ENCODE measurements around the gene COMMD1. TPM values are rescaled to one million over a fixed set of nuclear protein-coding genes. Genes with fewer than 3 reads are reported as not detected.

Gene COMMD1
- total RNA-seq, 1 donor from 2014 or later: 36.1 TPM

GRCh38 chr2:61920548-61920947, 15.1 kb downstream of the COMMD1 start:
- no peaks in the 10 kb centered on the region for H3K27me3 Mint-ChIP-seq (ENCODE audit: low read depth)
- peaks cover 5% of the 10 kb centered on the region for H3K36me3 Mint-ChIP-seq
- H3K27ac Mint-ChIP-seq: peak overlapping the region; percentile 51
- DNase-seq (ENCODE audit: low spot score in 2 of 2, unreplicated experiment in 2 of 2): no peak
- TF ChIP-seq CTCF (IDR thresholded peaks at IDR 0.05; ENCODE audit: unreplicated experiment): no peak
- no peaks in the 10 kb centered on the region for H3K9me3 Mint-ChIP-seq
- no peak overlapping the region for H3K4me3 Mint-ChIP-seq
- peaks cover 13% of the 10 kb centered on the region for H3K4me1 Mint-ChIP-seq

- Mint-ChIP-seq H3K4me3 (no peak overlapping the region), H3K36me3 (peaks cover 7% of the 10 kb centered on the region), H3K4me1 (peaks cover 13% of the 10 kb centered on the region), H3K27me3 (ENCODE audit: low read depth) (no peaks in the 10 kb centered on the region), H3K27ac (peak overlapping the region; percentile 56), H3K9me3 (no peaks in the 10 kb centered on the region)
- DNase-seq (ENCODE audit: low spot score in 2 of 2, unreplicated experiment in 2 of 2): no peak
- TF ChIP-seq CTCF (IDR thresholded peaks at IDR 0.05; ENCODE audit: unreplicated experiment): no peak
Measured at GRCh38 chr2:61922714-61923113, 17.2 kb downstream of the COMMD1 start.

GRCh38 chr2:61924895-61925663, 19.6 kb downstream of the COMMD1 start:
- H3K4me3 Mint-ChIP-seq: no peak overlapping the region
- peaks cover 16% of the 10 kb centered on the region for H3K4me1 Mint-ChIP-seq
- peaks cover 7% of the 10 kb centered on the region for H3K36me3 Mint-ChIP-seq
- H3K27me3 Mint-ChIP-seq (ENCODE audit: low read depth): no peaks in the 10 kb centered on the region
- no peak for DNase-seq (ENCODE audit: low spot score in 2 of 2, unreplicated experiment in 2 of 2)
- no peaks in the 10 kb centered on the region for H3K9me3 Mint-ChIP-seq
- TF ChIP-seq CTCF (IDR thresholded peaks at IDR 0.05; ENCODE audit: unreplicated experiment): no peak
- H3K27ac Mint-ChIP-seq: no peak overlapping the region

GRCh38 chr2:61926531-61927477, 21.3 kb downstream of the COMMD1 start:
- no peak for DNase-seq (ENCODE audit: low spot score in 2 of 2, unreplicated experiment in 2 of 2)
- TF ChIP-seq CTCF (IDR thresholded peaks at IDR 0.05; ENCODE audit: unreplicated experiment): no peak
- no peak overlapping the region for H3K27ac Mint-ChIP-seq
- H3K4me3 Mint-ChIP-seq: no peak overlapping the region
- peaks cover 10% of the 10 kb centered on the region for H3K36me3 Mint-ChIP-seq
- peaks cover 3% of the 10 kb centered on the region for H3K9me3 Mint-ChIP-seq
- no peaks in the 10 kb centered on the region for H3K27me3 Mint-ChIP-seq (ENCODE audit: low read depth)
- H3K4me1 Mint-ChIP-seq: peaks cover 14% of the 10 kb centered on the region

GRCh38 chr2:61928826-61929461, 23.5 kb downstream of the COMMD1 start:
- no peak for TF ChIP-seq CTCF (IDR thresholded peaks at IDR 0.05; ENCODE audit: unreplicated experiment)
- peaks cover 6% of the 10 kb centered on the region for H3K4me1 Mint-ChIP-seq
- peaks cover 13% of the 10 kb centered on the region for H3K9me3 Mint-ChIP-seq
- H3K27me3 Mint-ChIP-seq (ENCODE audit: low read depth): no peaks in the 10 kb centered on the region
- no peak overlapping the region for H3K4me3 Mint-ChIP-seq
- H3K27ac Mint-ChIP-seq: peak overlapping the region; percentile 21
- no peak for DNase-seq (ENCODE audit: low spot score in 2 of 2, unreplicated experiment in 2 of 2)
- H3K36me3 Mint-ChIP-seq: peaks cover 19% of the 10 kb centered on the region
